ENCODE data around the gene GCNT1.

The GCNT1 gene

DNA sequence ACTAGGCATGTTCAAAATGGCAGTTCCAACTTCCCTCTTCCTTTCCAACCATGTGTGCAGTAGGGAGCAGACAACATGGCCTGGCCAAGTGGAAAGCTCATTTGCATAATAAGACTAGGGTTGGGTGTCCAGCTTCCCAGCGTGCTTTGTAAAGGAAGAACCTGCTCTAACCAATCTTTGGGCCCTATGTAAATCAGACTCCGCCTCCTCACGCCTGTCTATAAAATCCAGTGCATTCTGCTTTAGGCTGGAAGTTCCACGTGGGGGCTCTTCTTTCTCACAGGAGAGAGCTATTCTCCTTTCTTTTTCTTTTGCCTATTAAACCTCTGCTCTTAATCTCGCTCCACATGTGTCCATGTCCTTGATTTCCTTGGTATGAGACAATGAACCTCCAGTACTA, 83.4 kb downstream of the GCNT1 start:
- DNase-seq = no peak

- no peak for DNase-seq
Observed at GRCh38 chr9:76545191-76545590, 86.2 kb downstream of the GCNT1 start.

DNA sequence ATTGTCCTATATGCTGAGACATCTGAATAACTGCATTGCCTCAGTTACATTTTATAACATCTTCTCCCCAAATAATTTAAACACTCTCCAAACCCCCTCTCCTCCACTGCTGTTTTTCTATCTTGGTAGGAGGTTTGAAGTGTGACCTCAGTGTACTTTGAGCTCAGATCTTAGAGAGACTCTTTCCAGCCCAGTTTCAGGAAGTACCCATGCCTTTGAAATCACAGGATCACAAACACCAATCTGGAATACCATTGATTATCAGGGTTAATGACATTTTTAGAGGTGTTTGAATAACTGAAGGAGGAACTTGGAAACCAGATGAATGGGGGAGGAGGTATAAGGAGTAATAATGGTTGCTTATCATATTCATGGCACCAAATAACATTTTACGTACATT, 93.2 kb downstream of the GCNT1 start:
- no peak for DNase-seq

DNA sequence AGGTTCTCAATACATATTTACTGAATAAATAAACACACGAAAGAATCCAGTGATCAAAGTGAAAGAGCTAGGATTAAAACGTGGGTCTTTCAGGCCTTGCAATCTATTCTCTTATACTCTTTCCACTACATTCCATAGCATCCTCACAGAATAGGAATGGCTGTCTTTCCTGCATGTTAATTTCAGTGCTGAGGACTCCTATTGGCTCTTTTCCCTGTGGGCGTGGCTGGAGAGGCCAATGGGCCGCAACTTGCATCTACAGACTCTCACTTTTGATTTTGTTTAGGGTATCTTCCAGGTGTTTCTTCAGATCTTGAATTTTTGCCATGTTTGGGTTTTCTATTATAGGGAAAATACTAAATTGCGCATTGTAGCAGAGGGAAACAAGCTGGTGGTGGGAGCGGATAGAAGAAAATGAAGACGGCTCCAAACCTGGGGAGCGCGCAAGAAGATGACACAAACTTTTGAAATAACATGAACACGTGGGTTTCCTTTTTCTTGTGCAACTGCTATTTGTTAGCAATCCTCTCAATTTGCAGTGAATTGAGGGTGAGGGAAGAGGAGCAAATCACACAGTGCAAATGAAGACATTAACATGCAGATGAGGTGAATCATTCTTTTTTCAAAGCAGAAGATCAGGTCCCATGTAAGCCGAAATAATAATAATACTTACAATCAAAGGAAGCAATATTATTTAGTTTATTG, 93.9 kb downstream of the GCNT1 start:
- no peak for DNase-seq

DNA sequence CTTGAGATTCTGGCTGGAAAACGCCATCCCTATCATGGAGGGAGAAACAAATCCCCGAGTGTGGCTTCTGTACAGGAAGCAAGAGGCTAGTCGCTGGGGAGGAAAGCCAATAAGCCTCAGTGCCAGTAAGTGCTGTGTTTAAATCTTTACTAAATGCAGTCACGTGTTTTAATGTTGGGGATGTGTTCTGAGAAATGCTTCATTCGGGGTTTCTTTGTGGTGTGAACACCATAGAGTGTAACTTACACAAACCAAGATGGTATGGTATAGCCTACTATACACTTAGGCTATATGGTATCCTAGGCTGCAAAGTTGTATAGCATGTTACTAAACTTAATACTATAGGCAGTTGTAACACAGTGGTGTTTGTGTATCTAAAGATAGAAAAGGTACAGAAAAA, 94.7 kb downstream of the GCNT1 start:
- DNase-seq = no peak

Data from Kasumi-1 (cell line).